Measurements from ENCODE around the gene CCDC8. TPM values are rescaled to one million over a fixed set of nuclear protein-coding genes. Genes with fewer than 3 reads are reported as not detected.
"Not testable (repeated sequence)": the region's sequence is repeated elsewhere in the genome, so short reads cannot be mapped to it uniquely, and the experiment has no call there.

The CCDC8 gene
- total RNA-seq, 1 donor from 2014 or later: 0.68 TPM

GRCh38 chr19:46428239-46429135, 15.1 kb upstream of the CCDC8 start, which contains the start of gene PNMA8C:
TSS of gene PNMA8C (minus strand) at chr19:46428936. CDS start at chr19:46428359, 577 bp downstream.
- peak; percentile 59 for DNase-seq

DNA sequence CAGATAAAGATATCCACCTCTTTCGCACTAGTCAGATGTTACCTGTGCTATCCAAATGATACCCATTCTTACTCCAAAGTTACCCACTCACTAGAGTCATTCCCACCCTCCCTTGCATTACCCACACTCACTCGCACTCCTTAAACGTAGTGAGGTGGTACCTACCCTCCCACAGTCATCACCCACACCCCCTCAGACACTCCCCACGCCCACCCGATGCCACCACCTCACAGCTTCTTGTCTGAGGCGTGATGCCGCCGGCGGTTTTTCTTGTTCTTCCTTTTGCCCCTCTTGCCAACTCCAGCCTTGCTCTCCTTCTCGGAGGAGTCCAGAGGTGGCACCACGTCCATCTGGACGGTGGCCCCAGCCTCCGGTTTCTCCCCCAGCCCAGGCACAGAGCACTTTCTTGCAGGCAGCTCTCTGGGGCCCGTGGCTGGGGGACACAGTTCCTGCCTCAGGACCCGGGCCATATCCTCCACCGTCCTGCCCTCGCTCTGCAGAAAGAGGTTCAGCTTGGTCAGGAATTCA, 14.2 kb upstream of the CCDC8 start:
- DNase-seq: no peak

DNA sequence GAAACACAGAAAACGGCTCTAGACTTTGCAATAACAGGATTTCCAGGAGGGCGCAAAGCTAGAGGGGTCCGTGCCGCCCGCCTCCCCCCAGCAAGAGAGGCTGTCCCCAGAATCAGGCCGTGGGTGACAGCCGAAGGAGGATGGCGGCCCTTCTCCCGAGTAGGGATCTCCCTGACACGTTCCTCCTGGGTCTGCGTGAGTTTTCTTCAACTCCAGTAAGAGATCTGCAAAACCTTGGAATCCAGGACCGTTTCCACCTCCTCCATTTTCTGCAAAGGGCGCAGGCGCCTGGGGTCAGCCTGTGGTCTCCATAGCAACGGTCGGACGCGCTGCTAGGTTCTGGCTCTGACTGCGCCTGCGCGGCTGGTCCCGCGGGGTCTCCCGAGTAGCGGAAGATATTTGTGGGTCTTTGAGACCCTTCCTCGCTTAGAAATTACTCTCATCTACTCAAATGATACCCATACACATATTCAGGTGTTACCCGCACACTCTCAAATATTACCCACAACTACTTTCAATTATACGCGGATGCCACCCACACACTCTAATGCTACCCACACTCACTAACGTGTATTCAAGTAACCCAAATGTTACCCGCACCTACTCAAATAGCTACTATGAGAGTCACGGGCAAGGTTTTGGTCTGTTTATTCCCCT, 13.3 kb upstream of the CCDC8 start:
- DNase-seq: peak; percentile 76

DNA sequence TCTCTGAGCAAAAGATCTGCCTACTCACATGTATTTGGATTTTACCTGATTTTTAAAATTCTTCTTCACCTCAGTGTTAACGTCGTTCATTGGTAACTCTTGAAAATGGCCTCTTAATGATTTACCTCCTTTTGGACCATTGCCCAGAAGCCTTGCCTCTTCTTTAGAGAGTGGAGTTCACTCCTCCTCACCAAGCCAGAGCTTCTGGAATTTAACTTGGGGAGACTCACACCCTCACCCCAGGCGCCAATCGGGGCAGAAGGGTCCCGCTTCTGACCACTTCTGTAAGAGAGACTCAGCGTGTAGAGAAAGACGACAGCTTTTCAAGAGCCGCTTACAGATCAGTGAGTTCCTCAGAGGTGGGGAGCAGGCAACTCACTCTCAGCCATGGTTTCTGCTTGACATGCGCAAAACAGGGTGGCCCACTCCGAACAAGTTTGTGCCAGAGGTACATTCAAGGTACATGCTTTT, 12.7 kb upstream of the CCDC8 start:
- DNase-seq: peak; percentile 27

- no peak for DNase-seq
These were observed 9.8 kb upstream of the CCDC8 start for GRCh38 chr19:46423188-46423587.

- no peak for DNase-seq
These were observed 9.0 kb upstream of the CCDC8 start for GRCh38 chr19:46422344-46422743.

GRCh38 chr19:46420056-46420455, 6.7 kb upstream of the CCDC8 start:
- no peak for DNase-seq

GRCh38 chr19:46415804-46416709, 2.7 kb upstream of the CCDC8 start:
- peak; percentile 63 for DNase-seq

DNA sequence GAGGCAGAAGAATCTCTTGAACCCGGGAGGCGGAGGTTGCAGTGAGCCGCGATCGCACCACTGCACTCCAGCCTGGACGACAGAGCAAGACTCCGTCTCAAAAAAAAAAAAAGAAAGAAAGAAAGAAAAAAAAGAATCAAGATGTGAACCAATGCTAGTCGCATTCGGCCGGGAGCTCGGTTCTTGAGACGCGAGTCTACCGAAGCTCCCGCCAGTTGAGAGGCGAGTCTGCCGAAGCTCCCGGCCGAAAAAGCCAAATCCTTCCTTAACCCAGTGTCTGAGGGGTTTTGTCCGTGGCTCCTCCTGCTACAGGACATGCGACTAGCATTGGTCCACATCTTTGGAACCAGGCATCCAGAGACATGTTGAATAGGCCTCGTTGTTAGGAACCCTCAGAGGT, 1.5 kb upstream of the CCDC8 start:
- DNase-seq: not testable (repeated sequence)

- DNase-seq: no peak
These were observed 608 bp downstream of the CCDC8 start for GRCh38 chr19:46412650-46413261.

DNA sequence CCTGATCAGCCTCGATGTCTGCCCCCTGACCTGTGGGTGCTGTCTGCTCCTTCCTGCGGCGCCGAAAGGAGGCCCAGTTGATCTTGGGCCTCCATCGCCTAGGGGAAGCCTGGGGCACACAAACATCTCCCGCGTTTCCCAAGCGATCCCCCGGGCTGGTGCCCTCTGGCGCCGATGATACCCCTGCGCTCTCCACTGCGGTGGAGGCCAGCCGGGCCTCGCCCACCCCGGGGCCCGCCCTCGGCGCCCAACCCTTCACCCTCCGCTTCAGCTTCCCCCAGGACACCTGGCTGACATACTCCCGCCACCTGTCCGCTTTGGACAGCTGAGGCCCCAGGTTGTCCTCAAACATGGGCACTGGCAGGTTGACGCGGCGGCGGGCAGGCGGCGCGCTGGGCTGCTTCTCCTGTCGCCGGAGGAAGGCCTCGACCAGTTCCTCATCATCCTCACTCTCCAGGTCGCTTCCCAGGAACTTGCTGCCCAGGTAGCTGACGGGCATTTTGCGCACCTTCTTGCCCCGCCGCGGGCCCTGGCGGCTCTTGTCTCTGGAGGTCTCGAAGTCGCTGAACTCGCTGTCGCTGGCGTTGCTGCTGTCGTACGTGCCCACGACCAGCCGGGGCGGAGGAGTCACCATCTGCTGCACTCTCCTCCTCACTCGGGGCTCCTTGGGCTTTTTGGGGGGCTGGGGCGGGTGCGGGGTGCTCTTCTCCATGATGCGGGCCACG, 1.3 kb downstream of the CCDC8 start:
- DNase-seq: no peak

DNA sequence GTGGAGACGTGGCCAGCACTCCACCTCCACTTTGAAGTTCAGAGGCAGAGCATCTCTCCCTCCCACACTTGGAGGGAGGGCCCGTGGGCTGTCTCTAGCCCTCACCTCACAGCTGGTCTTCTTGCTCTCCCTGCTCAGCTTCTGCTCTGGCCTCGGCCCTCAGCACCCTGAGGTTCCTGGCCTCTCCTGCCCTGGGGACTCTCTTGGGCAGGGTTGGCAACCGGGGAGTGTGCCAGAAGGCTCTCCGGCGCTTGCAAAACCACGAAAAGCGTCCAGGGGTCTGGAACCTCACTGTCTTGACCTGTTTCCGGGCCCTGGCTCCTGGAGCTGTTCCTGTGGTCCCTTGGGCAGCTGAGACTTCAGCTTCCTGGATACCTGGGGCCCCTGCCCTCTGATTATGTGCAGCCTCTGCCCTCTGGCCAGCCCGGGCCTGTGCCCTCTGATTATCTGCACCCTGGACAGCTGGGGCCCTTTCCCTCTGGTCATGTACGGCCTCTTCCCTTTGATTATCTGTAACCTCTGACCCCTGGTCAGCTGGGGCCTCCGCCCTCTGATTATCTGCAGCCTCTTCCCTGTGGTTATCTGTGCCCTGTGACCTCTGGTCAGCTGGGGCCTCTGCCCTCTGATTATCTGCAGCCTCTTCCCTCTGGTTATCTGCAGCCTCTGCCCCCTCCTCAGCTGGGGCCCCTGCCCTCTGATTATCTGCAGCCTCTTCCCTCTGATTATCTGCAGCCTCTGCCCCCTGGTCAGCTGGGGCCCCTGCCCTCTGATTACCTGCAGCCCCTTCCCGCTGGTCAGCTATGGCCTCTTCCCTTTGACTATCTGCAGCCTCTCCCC, 2.1 kb downstream of the CCDC8 start:
- no peak for DNase-seq

DNA sequence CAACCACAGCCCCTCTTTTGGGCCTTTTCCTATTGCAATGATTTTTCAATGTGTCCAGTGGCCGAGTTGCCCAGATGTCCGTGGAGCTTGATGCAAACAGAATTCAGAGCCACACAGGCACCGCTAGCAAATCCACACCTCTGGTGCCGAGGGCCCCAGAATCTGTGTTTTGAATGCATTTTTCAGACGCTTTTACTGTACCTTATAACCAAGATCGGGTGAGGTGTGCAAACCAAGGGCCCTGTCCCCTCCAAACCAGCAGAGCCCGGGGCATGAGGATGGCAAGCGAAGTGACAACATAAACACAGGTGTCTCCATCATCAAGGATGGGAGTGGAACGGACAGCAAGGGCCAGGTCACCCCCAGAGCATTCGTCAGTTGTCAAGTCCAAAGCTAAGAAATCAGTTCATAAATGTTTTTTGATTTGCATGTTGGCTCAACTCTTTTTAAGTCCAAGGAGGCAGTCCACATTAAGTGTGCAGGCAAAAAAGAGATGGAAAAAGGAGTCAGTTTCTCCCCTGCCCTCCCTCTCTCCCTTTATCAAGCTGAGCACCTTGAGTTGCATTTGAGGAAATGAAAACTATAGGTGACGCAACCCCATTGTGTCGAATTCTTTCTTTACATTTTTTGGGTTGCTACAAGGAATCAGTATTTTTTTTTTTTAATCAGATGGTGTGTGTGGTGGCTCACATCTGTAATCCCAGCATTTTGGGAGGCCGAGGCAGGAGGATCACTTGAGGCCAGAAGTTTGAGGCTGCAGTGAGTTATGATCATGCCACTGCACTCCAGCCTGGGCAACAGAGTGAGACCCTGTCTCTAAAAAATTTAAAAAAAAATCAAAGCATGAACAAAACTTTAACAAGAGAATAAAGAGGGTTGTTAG, 2.9 kb downstream of the CCDC8 start:
- DNase-seq: no peak

DNA sequence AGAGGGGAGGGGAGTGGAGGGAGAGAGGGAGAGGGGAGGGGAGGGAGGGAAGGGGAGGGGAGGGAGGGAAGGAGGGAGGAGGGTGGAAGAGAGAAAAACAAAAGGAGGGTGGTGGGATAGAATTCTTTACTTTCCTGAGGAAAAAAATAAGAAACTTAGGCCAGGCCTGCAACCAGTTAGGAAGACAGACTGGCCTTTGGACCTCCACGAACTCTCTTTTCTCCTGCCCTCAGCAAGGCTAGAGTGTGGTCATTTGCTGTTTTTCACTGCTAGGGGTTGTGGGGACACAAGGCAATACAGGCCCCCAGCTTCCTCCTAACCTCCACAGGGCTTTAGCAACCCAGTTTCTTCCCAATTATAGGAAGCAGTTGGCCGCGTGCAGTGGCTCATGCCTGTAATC, 4.2 kb downstream of the CCDC8 start:
- no peak for DNase-seq

- DNase-seq: no peak
These were observed 4.7 kb downstream of the CCDC8 start for GRCh38 chr19:46408664-46409039.

- DNase-seq: no peak
These were observed 5.3 kb downstream of the CCDC8 start for GRCh38 chr19:46407856-46408663.

- no peak for DNase-seq
These were observed 6.4 kb downstream of the CCDC8 start for GRCh38 chr19:46406976-46407375.

- peak; percentile 41 for DNase-seq
These were observed 8.5 kb downstream of the CCDC8 start for GRCh38 chr19:46404753-46405468.
